ENCODE data around the gene APOD.

- TF ChIP-seq CTCF (IDR thresholded peaks at IDR 0.05; ENCODE audit: poor library complexity) (no peak), EZH2 (IDR thresholded peaks at IDR 0.05; ENCODE audit: borderline replicate concordance) (no peak)
These were observed 32.9 kb upstream of the APOD start for GRCh38 chr3:195616681-195617080.

Measured in hepatocyte (in vitro differentiated cells).